OCI-LY7 (cell line): ENCODE data around the gene SPRYD3.

Experiments
- EZH2phosphoT487 ChIP-seq: fragments of 200-600 bp; sonication (generic); IDR thresholded peaks from 2 replicates; pipeline ENCODE4 v1.6.1; 2018; ENCODE audit warnings: low read depth, borderline replicate concordance, mild to moderate bottlenecking, mixed run types, antibody characterized with exemption, low read length, moderate library complexity, mixed read lengths
- TF ChIP-seq, protein P1 (sequence below): fragments of 200-600 bp; sonication (generic); conservative IDR thresholded peaks from 2 replicates; pipeline ENCODE4 v1.5.1; 2014; ENCODE audit warnings: mild to moderate bottlenecking, antibody characterized with exemption, low read length, moderate library complexity, mixed read lengths

DNA sequence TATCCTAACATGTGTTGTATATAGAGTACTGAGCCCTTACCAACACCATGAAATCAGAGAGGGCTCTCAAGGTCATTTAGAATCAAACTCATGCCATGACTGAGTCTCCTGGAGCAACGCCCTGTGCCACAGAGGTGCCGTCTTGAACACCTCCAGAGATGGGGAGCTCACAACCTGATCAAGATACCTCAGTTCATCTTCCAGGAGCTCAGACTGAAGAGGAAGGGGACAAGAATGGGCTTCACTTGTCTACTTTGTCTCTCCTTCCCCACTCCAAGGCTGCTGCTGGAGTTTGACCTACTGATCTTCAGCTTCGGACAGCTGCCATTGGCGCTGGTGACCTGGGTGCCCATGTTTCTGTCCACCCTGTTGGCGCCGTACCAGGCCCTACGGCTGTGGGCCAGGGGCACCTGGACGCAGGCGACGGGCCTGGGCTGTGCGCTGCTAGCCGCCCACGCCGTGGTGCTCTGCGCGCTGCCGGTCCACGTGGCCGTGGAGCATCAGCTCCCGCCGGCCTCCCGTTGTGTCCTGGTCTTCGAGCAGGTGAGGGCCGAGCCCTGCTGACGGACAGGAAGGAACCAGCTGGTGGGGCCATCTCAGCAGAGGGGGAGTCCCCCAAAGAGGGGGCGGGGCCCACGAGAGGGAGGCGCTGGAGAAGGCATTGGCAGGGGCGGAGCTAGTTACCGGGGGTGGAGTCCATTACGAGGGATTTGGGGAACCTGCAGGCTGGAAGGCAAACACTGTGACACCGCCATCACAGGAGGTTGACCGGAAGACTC lies 36.1 kb upstream of the SPRYD3 start:
- TF ChIP-seq, protein P1, sequence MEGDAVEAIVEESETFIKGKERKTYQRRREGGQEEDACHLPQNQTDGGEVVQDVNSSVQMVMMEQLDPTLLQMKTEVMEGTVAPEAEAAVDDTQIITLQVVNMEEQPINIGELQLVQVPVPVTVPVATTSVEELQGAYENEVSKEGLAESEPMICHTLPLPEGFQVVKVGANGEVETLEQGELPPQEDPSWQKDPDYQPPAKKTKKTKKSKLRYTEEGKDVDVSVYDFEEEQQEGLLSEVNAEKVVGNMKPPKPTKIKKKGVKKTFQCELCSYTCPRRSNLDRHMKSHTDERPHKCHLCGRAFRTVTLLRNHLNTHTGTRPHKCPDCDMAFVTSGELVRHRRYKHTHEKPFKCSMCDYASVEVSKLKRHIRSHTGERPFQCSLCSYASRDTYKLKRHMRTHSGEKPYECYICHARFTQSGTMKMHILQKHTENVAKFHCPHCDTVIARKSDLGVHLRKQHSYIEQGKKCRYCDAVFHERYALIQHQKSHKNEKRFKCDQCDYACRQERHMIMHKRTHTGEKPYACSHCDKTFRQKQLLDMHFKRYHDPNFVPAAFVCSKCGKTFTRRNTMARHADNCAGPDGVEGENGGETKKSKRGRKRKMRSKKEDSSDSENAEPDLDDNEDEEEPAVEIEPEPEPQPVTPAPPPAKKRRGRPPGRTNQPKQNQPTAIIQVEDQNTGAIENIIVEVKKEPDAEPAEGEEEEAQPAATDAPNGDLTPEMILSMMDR: no peak
- no peak for TF ChIP-seq EZH2phosphoT487
